Mesendoderm (in vitro differentiated cells): ENCODE measurements around the gene METTL15.
"Not testable (repeated sequence)": the region's sequence is repeated elsewhere in the genome, so short reads cannot be mapped to it uniquely, and the experiment has no call there.

Experiments
- DNase-seq: peaks from one replicate; pipeline ENCODE4 v3.0.0; 2013
- H2AK5ac ChIP-seq: 2 replicates; pipeline ENCODE4 v1.6.1; 2013; ENCODE audit warnings: low read length, inconsistent platforms
- H2BK120ac ChIP-seq: 2 replicates; pipeline ENCODE4 v1.6.1; 2013; ENCODE audit warnings: low read depth, mild to moderate bottlenecking, low read length, moderate library complexity, mixed read lengths
- H2BK15ac ChIP-seq: replicated peaks from 2 replicates; pipeline ENCODE4 v1.6.1; 2013; ENCODE audit warnings: low read depth, mild to moderate bottlenecking, moderate library complexity
- H2BK5ac ChIP-seq: 2 replicates; pipeline ENCODE4 v1.6.1; 2013; ENCODE audit warnings: low read length, inconsistent platforms
- H3K18ac ChIP-seq: 2 replicates; pipeline ENCODE4 v1.6.1; 2013; ENCODE audit warnings: mild to moderate bottlenecking, low read length, mixed read lengths
- H3K23ac ChIP-seq: one replicate; pipeline ENCODE4 v1.6.1; 2013; ENCODE audit warnings: low read length
- H3K27ac ChIP-seq: 2 replicates; pipeline ENCODE4 v1.5.1; 2013; ENCODE audit warnings: low read depth, mild to moderate bottlenecking, inconsistent platforms, low read length, moderate library complexity
- H3K27me3 ChIP-seq: 2 replicates; pipeline ENCODE4 v1.6.1; 2013; ENCODE audit warnings: low read length, control low read depth, mild to moderate bottlenecking, inconsistent platforms; ENCODE audit not compliant: insufficient read depth, poor library complexity
- H3K36me3 ChIP-seq: 2 replicates; pipeline ENCODE4 v1.6.1; 2013; ENCODE audit warnings: low read length, inconsistent platforms; ENCODE audit not compliant: control insufficient read depth, insufficient read depth
- H3K4ac ChIP-seq: one replicate; pipeline ENCODE4 v1.6.1; 2013; ENCODE audit warnings: low read depth, mild to moderate bottlenecking, low read length, moderate library complexity
- H3K4me1 ChIP-seq: 2 replicates; pipeline ENCODE4 v1.6.1; 2013; ENCODE audit warnings: low read depth, low read length, inconsistent platforms; ENCODE audit not compliant: control insufficient read depth
- H3K4me2 ChIP-seq: 2 replicates; pipeline ENCODE4 v1.6.1; 2013; ENCODE audit warnings: low read length
- H3K4me3 ChIP-seq: 2 replicates; pipeline ENCODE4 v1.5.1; 2013; ENCODE audit warnings: mild to moderate bottlenecking, low read length
- H3K56ac ChIP-seq: one replicate; pipeline ENCODE4 v1.6.1; 2013; ENCODE audit warnings: low read length
- H3K79me1 ChIP-seq: 2 replicates; pipeline ENCODE4 v1.6.1; 2013; ENCODE audit warnings: low read length, inconsistent platforms
- H3K79me2 ChIP-seq: 2 replicates; pipeline ENCODE4 v1.6.1; 2013; ENCODE audit warnings: mild to moderate bottlenecking, low read length; ENCODE audit not compliant: control insufficient read depth, insufficient read depth
- H3K9ac ChIP-seq: 2 replicates; pipeline ENCODE4 v1.6.1; 2013; ENCODE audit warnings: low read length, inconsistent platforms
- H4K5ac ChIP-seq: one replicate; pipeline ENCODE4 v1.6.1; 2013; ENCODE audit warnings: low read length
- H4K8ac ChIP-seq: one replicate; pipeline ENCODE4 v1.6.1; 2013; ENCODE audit warnings: low read depth, mild to moderate bottlenecking, control low read depth, low read length, moderate library complexity
- WGBS: extraction: QIAGEN DNeasy Blood & Tissue Kit; methylation state at CpG from one replicate; pipeline ENCODE4 v1.1.7; 2013; ENCODE audit warnings: low lambda C conversion rate, missing lambda C conversion rate; ENCODE audit not compliant: insufficient coverage; ENCODE audit errors: extremely low coverage; 5-methylcytosine and 5-hydroxymethylcytosine counted together

The METTL15 gene

DNA sequence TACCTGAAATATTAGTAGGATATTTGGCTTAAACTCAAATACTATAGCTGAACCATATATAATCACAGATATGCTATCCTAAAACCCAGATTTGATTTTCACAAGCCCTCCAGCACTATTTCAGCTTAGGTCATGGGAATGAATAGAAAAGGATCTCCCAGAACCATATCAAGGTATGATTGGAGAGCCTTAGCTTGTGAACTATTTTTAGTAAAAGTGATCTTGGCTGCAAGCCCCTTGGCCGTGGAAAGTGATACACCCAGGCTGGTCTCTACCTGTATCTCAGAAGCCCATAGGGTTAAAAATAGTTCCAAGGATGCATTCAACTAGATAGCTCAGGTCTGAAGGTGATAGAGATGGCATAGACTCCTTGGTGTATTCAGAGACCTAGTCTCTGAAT, 9.9 kb upstream of the METTL15 start:
- Histone ChIP-seq H3K4ac (no peak overlapping the region), H3K56ac (no peak overlapping the region), H3K27me3 (no peaks in the 10 kb centered on the region), H4K8ac (no peak overlapping the region), H3K23ac (no peak overlapping the region), H4K5ac (no peak overlapping the region), H3K4me3 (no peak overlapping the region), H2BK5ac (no peak overlapping the region), H2AK5ac (no peak overlapping the region), H3K79me1 (no peaks in the 10 kb centered on the region), H3K18ac (no peak overlapping the region), H3K79me2 (peaks cover 8% of the 10 kb centered on the region), H3K4me2 (no peak overlapping the region), H3K36me3 (no peaks in the 10 kb centered on the region), H3K27ac (no peak overlapping the region), H2BK15ac (no peak overlapping the region), H3K4me1 (no peaks in the 10 kb centered on the region), H2BK120ac (no peak overlapping the region), H3K9ac (no peak overlapping the region)
- DNase-seq: no peak
- WGBS: no CpG with 5 or more reads among the region's 1 CpG

DNA sequence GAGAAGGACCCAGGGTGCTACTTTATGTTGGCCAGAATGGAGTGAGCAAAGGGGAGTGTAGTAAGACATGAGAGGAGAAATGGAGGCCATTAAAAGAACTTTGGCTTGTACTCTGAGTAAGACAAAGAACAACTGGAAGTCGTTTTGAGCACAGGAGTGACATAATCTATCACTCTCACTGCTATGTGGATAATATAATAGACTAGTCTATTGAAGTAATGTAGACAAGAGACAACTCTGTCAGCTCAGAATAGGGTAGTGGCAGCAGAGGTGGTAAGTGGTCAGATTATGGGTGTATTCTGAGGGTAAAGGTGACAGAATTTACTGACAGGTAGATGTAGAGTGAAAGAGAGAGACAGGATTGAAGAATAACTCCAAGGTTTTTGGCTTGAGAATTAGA, 8.5 kb upstream of the METTL15 start:
- H3K4me3 ChIP-seq: no peak overlapping the region
- H3K27ac ChIP-seq: no peak overlapping the region
- no peak overlapping the region for H4K8ac ChIP-seq
- no CpG with 5 or more reads among the region's 1 CpG for WGBS
- H2AK5ac ChIP-seq: no peak overlapping the region
- no peak overlapping the region for H3K4ac ChIP-seq
- DNase-seq: no peak
- no peak overlapping the region for H3K23ac ChIP-seq
- H2BK5ac ChIP-seq: no peak overlapping the region
- no peaks in the 10 kb centered on the region for H3K27me3 ChIP-seq
- no peak overlapping the region for H3K56ac ChIP-seq
- H3K9ac ChIP-seq: no peak overlapping the region
- H2BK120ac ChIP-seq: no peak overlapping the region
- H2BK15ac ChIP-seq: no peak overlapping the region
- H4K5ac ChIP-seq: no peak overlapping the region
- no peaks in the 10 kb centered on the region for H3K79me1 ChIP-seq
- no peaks in the 10 kb centered on the region for H3K36me3 ChIP-seq
- no peaks in the 10 kb centered on the region for H3K4me1 ChIP-seq
- no peak overlapping the region for H3K18ac ChIP-seq
- no peak overlapping the region for H3K4me2 ChIP-seq
- peaks cover 10% of the 10 kb centered on the region for H3K79me2 ChIP-seq

DNA sequence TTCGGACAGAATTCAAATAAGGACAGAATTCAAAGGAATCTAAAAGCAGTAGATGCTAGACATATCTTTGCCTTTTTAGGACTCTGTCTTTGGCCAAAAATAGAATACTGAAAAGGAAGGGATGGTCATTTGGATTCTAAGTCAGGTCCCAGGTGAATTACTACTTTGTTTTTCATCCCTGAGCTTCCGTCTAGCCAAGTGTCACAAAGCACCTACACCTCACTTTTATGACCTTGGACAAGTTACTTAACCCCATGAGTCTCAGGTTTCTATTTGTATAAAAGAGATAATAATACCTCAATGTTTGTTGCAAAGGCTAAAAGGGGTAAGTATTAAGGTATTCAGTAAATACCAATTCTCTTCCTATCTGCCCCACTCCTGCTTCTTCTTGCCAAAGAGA, 7.5 kb upstream of the METTL15 start:
- Histone ChIP-seq H3K56ac (no peak overlapping the region), H3K79me2 (peaks cover 12% of the 10 kb centered on the region), H3K79me1 (no peaks in the 10 kb centered on the region), H2BK15ac (no peak overlapping the region), H3K27me3 (no peaks in the 10 kb centered on the region), H3K18ac (no peak overlapping the region), H3K36me3 (no peaks in the 10 kb centered on the region), H3K4ac (no peak overlapping the region), H3K4me1 (no peaks in the 10 kb centered on the region), H4K5ac (no peak overlapping the region), H3K4me2 (no peak overlapping the region), H2BK5ac (no peak overlapping the region), H3K23ac (no peak overlapping the region), H3K9ac (no peak overlapping the region), H4K8ac (no peak overlapping the region), H2AK5ac (no peak overlapping the region), H3K4me3 (no peak overlapping the region), H3K27ac (no peak overlapping the region), H2BK120ac (no peak overlapping the region)
- DNase-seq: no peak
- no CpG with 5 or more reads among the region's 2 CpGs for WGBS

DNA sequence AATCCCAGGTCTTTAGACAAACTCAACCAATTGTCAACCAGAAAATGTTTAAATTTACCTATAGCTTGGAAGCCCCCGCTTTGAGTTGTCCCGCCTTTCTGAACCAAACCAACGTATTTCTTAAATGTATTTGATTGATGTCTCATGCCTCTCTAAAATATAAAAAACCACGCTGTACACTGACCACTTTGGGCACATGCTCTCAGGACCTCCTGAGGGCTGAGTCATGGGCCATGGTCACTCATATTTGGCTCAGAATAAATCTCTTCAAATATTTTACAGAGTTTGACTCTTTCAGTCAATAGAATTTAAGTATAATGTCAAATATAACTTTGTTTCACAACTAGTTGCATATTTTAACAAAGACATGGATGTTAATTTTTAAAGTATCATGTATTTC, 5.9 kb upstream of the METTL15 start:
- H3K4ac ChIP-seq, H2BK15ac ChIP-seq, H3K4me2 ChIP-seq, H3K4me1 ChIP-seq, DNase-seq, H2AK5ac ChIP-seq, H3K18ac ChIP-seq, H3K36me3 ChIP-seq, H4K8ac ChIP-seq, H3K79me1 ChIP-seq, H3K27me3 ChIP-seq, H2BK120ac ChIP-seq, H2BK5ac ChIP-seq, H4K5ac ChIP-seq, H3K9ac ChIP-seq, H3K23ac ChIP-seq, H3K4me3 ChIP-seq, H3K56ac ChIP-seq, H3K27ac ChIP-seq: not testable (repeated sequence)
- WGBS: no CpG with 5 or more reads among the region's 4 CpGs
- H3K79me2 ChIP-seq: peaks cover 19% of the 10 kb centered on the region

DNA sequence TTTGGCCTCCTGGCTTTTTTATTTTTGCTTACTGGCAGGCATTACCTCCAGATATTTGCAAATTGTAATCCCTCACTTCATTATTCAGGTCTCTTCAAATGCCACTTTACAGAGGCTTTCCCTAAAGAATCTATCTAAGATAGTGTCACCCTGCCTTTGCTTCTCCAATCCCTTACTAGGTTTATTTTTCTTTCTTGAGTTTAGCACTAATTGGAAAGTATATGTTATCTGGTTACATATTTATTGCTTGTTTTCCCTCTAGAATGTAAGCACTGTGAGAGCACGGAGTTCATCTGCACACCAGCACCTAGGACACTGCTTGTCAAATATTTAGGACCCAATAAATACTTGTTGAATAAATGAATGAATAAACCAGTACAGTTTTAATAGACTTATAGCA, 3.8 kb upstream of the METTL15 start:
- H4K8ac ChIP-seq: no peak overlapping the region
- DNase-seq: no peak
- H2BK120ac ChIP-seq: no peak overlapping the region
- H3K79me1 ChIP-seq: no peaks in the 10 kb centered on the region
- no peak overlapping the region for H3K18ac ChIP-seq
- H3K4me2 ChIP-seq: no peak overlapping the region
- no peak overlapping the region for H4K5ac ChIP-seq
- no peak overlapping the region for H3K27ac ChIP-seq
- no peak overlapping the region for H2AK5ac ChIP-seq
- no peaks in the 10 kb centered on the region for H3K36me3 ChIP-seq
- no peak overlapping the region for H3K23ac ChIP-seq
- H3K27me3 ChIP-seq: no peaks in the 10 kb centered on the region
- H3K56ac ChIP-seq: no peak overlapping the region
- H3K4me1 ChIP-seq: no peaks in the 10 kb centered on the region
- H3K4ac ChIP-seq: no peak overlapping the region
- WGBS: no CpG with 5 or more reads among the region's 1 CpG
- no peak overlapping the region for H2BK15ac ChIP-seq
- H3K9ac ChIP-seq: no peak overlapping the region
- H3K4me3 ChIP-seq: no peak overlapping the region
- no peak overlapping the region for H2BK5ac ChIP-seq
- peaks cover 20% of the 10 kb centered on the region for H3K79me2 ChIP-seq

DNA sequence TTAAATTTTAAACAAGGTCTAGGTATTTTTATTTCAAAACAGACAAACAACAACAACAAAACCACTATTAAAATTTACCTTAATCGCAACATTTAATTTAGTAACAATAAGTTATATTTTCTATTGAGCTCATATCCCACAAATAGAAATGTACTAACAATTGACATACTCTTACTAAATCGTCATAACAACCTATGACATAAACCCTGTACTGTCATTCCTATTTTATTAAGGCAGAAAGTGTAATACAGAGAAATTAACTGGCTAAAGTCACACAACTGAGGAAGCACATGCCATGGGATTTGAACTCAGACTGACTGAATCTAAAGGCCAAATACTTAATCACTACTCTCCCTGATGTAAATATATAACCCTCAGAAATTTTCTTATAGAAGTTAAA, 3.2 kb upstream of the METTL15 start:
- no peak overlapping the region for H3K56ac ChIP-seq
- H3K79me2 ChIP-seq: peaks cover 17% of the 10 kb centered on the region
- H2BK15ac ChIP-seq: no peak overlapping the region
- no peak overlapping the region for H3K4ac ChIP-seq
- H3K18ac ChIP-seq: no peak overlapping the region
- H3K79me1 ChIP-seq: no peaks in the 10 kb centered on the region
- H2BK5ac ChIP-seq: no peak overlapping the region
- H3K4me3 ChIP-seq: no peak overlapping the region
- no peak overlapping the region for H3K27ac ChIP-seq
- H3K27me3 ChIP-seq: no peaks in the 10 kb centered on the region
- H4K5ac ChIP-seq: no peak overlapping the region
- H2AK5ac ChIP-seq: no peak overlapping the region
- no peaks in the 10 kb centered on the region for H3K36me3 ChIP-seq
- H3K23ac ChIP-seq: no peak overlapping the region
- H3K4me1 ChIP-seq: no peaks in the 10 kb centered on the region
- no peak overlapping the region for H3K4me2 ChIP-seq
- H4K8ac ChIP-seq: no peak overlapping the region
- H2BK120ac ChIP-seq: no peak overlapping the region
- DNase-seq: no peak
- 100% methylated on average over 2 of the region's 2 CpGs for WGBS
- no peak overlapping the region for H3K9ac ChIP-seq
